GM21619 (cell line): ENCODE measurements around the gene CGB3.

Source experiments
- ATAC-seq: cut with Tn5 transposase; IDR thresholded peaks from one replicate; pipeline ENCODE4 v1.9.1; 2021; ENCODE audit not compliant: unreplicated experiment

CGB3 gene

DNA sequence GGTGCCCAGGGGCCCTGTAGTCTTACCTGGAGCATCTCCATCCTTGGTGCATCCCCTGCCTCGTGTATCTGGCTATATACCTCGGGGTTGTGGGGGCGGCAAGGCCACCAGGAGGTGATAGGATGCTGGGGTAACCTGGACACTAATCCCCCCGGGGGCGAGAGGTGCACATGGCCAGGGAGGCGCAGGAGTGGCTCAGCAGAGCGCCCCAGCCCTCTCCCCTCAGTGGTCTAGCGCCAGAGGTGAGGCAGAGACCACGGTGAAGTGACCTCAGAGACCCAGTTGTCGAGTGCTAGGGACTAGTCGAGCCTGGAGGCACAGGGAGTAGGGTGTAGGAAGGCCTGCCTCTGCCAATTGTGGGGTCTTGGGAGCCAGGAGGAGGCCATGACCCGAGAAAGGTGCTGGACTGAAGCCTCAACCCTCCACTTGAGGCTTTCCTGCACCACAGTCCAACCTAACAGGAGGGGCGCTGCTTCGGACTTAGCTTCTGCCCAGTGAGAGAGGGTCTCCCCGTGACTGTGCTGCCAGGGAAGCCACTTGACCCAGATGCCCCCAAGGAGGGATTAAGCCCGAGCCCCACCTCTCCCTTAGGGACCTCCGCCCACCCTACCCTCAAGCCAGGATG lies 7.0 kb downstream of the CGB3 start, which contains the start of gene LHB:
Gene LHB (minus strand): TSS at position 51 of the 625 bp plus-strand sequence. CDS start 10 bp downstream, at position 41.
- no peak for ATAC-seq

DNA sequence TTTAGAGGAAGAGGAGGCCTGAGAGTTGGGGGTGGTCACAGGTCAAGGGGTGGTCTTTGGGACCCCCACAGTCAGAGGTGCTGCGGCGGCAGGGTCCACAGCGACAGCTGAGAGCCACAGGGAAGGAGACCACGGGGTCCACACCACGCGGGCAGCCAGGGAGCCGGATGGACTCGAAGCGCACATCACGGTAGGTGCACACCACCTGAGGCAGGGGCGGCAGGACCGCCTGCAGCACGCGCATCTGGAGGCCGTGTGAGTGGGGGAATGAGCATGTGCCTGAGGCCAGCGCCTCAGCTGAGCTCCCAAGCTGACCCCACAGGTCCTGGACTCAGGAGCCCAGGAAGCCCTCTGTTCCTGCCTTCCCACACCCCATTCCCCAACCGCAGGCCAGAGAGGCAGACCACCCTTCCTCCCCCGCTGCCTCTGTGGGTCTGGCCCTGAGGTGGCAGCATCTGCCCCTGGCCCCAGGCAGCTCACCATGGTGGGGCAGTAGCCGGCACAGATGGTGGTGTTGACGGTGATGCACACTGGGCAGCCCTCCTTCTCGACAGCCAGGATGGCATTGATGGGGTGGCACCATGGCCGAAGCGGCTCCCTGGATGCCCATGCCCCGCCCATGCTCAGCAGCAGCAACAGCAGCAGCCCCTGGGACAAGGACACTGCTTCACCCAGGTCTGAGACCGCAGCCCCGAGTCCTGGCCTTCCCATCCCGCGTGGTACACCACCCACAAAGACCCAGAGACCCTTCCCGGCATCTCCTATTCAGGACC lies 7.9 kb downstream of the CGB3 start:
- ATAC-seq: no peak

- ATAC-seq: no peak
Observed at GRCh38 chr19:49014870-49015255, 9.3 kb downstream of the CGB3 start.

- ATAC-seq: no peak
Observed at GRCh38 chr19:49014123-49014869, 9.8 kb downstream of the CGB3 start.

DNA sequence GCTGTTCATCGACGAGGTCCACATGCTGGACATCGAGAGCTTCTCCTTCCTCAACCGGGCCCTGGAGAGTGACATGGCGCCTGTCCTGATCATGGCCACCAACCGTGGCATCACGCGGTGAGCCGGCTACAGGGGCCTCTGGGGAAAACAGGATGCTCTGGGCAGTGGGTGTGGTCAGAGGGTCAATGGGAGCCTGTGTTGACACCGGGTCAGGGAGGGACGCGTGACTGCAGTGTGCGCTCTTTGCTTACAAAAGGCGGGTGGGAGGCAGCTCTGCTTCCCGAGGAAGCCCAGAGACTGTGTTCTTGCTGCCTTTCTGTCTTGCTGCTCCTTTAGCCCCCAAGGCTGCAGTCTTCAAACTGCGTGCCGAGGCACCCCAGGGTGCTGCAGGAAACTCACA lies 12.9 kb downstream of the CGB3 start:
- no peak for ATAC-seq

- ATAC-seq: no peak
Observed at GRCh38 chr19:49010453-49010852, 13.7 kb downstream of the CGB3 start.

GRCh38 chr19:49009828-49010227 lies 14.3 kb downstream of the CGB3 start:
- no peak for ATAC-seq

DNA sequence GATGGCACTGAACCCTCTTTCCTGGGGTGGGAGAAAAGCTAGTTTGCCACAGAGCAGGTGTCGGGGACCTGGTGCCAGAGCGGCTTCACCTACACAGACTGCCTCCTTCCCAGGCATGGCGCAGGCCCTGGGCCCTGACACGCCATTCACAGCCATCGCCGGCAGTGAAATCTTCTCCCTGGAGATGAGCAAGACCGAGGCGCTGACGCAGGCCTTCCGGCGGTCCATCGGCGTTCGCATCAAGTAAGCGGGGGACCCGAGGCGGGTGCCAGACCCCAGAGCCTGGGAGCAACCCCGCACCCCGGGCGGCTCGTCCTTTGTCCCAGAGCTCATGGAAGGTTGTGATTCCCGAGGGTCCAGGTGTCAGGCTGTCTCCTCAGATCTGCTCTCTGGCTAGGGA lies 17.2 kb downstream of the CGB3 start:
- ATAC-seq: no peak

- no peak for ATAC-seq
Observed at GRCh38 chr19:49004964-49005614, 19.0 kb downstream of the CGB3 start.

GRCh38 chr19:49004133-49004532 lies 20.0 kb downstream of the CGB3 start:
- ATAC-seq: no peak

DNA sequence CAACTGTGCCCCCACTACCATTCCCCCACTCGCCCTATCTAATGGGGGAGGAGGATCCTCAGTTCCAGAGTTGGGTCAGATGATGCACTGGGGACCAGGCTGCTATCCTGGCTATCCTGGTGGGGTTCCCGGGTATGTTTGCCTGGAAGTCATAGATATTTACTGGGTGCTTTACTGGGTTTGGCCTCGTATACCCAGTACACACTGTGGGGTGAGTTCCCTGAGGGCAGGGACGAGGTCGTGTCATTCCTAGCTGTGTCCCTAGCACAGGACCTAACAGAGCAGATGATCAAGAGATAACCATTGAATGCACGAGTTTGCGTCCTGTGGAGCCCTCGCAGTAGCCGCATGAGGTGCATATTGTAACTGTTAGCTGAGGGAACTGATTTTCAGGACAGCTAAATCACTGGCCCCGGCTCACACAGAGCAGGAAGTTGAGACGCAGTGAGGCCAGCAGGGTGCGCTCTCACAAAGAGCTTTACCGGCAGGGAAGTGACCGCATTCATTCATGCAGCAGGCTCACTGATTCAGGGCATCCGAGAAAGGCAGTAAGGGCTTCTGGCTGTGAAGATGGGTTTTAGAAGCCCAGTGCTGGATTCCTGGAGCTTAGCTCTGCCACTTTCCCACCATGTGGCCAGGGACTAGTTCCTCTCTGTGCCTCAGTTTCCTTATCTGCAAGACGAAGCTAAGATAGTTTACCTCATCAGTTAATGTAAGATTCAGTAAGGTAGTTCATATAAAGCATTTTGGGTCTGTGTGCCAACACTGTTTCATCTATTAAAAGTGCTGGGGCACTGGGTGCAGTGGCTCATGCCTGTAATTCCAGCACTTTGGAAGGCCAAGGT lies 24.4 kb downstream of the CGB3 start:
- no peak for ATAC-seq

DNA sequence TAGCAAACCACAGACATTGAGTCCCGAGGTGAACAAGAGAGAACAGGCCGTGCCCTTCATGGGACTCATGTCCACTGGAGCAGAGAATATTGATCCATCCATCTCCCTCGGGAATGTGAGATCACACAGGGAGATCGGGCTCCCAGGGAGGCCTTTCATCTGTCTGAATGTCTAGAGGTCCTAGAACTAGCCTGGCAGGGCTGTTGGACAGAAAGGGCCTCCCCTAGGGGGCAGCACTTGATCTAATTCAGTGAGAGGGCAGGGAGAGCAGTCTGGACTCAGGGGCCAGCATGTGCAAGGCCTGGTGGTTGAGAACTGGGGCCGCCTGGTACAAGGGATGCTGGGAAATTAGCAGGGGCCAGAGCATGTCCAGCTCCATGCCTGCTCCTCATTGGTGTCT lies 26.2 kb downstream of the CGB3 start:
- ATAC-seq: no peak

DNA sequence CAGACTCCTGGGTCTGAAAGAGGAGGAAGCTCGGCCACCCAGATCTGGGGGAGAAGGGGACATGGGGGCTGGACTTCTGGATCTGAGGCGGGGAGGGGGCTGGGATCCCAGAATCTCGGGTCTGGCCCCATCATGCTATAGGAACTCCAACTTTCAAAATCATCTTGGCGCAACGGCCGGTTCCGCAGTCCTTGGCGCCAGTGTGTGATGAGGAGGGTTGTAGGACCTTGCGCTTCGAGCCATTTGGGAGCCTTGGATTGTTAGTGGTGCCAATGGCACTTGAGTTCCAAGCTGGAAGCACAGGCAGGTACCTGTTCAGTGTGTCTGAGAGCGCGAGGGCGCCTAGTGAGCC lies 30.1 kb downstream of the CGB3 start:
- ATAC-seq: no peak

DNA sequence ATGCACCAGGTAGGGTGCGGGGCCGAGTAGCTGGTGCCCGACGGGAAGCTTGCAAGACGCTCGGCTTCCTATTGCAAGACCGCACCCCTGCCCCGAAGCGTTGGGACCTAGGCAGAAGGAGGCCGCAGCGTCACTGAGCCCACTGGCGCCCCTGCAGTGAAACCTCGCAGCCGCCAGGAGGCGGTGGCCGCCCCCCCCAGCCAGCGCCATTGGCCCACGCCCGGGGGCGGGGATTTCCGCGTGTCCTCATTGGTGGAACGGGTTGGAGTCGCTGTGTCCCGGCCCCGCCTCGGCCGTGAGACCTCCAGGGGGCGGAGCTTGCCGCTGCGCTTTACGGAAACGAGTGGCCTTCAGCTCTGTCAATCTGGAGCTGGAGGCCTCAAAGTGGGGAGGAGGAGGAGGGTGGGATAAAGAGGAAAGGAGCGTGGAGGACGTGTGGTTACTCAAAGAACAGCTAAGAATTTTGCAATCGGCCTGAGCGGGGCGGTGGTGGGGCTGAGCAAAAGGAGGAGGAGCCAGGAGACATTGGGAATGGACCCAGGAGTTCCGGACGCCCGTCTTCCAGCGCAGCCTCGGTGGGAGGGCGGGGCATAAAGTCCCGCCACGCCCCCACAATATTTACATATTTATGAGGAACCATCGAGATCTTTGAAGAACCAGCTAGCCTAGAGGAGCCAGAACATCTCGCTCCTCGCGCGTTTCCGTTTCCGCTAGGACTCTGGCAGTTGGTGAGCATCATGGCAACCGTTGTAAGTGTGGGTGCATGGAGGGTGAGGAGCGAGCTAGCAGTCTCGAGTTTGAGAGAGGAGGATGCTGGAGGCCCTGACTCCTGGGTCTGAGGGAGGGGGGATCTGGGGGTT lies 30.7 kb downstream of the CGB3 start, which contains the start of the genes GYS1 and RUVBL2:
Gene GYS1 (minus strand): TSS at position 135 of the 860 bp plus-strand sequence. CDS start 197 bp downstream, outside the sequence.
Gene RUVBL2 (plus strand): TSS at position 713 of the 860 bp plus-strand sequence. CDS start 25 bp downstream, at position 738.
- peak; percentile 78 for ATAC-seq

DNA sequence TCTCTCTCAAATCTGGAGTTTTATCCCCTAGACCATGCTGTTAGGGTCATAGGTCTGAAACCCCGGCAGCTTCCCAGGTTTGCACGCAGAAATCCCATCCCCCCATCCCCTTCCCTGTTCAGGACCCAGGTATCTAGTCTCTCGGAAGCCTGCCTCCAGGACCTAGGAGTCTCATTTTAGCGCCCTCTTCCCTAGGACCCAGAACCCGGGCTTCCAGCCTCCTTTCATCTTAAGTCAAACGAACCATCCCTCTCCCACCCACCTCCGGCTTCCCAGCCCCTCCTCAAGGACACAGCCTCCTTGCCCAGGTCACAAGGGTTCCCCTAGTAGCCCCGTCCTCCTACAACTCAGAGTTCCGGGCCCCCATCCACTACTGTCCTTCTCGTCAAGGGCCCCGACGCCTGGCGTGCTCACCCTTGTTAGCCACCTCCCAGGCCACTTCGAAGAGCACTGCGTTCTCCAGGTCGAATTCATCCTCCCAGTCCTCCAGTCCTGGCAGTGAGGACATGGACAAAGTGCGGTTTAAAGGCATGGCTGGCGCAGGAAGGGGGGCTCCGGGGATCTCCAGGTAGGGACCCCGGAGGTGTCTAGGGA lies 31.5 kb downstream of the CGB3 start:
- ATAC-seq: peak; percentile 3

DNA sequence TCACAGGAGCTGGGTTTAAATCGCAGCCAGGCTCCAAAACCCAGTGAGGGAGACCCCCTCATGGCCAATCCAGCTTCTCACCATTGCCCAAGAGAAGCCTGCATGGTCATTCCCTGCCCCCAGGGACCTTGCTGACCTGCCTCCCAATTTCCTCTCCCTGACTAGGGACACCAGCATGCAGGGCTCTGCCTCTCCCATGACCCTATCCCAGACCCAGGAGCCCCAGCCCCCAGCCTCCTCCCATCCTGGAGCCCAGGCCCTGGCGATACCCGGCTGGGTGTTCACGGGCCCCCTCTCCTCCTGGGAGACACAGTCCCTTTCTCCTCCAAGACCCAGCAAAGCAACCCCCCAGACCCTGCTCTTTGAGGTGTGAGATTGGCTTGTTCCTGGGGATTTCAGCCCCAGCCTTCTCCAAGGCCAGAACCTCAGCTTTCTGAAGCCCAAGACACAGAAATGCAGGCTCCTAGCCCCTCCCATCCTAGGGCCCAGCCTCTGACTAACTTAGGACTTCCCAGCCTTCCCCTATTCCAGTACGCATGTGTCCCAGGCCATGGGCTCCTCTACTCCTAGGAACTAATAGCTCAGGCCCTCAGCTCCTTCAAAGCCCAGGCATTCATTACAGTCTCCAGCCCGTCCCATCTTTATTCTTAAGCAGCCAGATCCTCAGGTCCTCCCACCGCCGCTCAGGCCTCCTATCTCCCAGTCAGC lies 32.1 kb downstream of the CGB3 start:
- ATAC-seq: no peak

GRCh38 chr19:48991011-48991609 lies 33.0 kb downstream of the CGB3 start:
- no peak for ATAC-seq

- ATAC-seq: no peak
Observed at GRCh38 chr19:48990400-48990799, 33.7 kb downstream of the CGB3 start.
